ENCODE results near the gene DXO. TPM values are rescaled to one million over a fixed set of nuclear protein-coding genes. Genes with fewer than 3 reads are reported as not detected.
"Not testable (repeated sequence)": the region's sequence is repeated elsewhere in the genome, so short reads cannot be mapped to it uniquely, and the experiment has no call there.

DXO gene
- total RNA-seq, 4 donors from 2014 or later, result 17.5 to 29.9 (median 20.9) TPM

- in situ Hi-C loops (cut with MboI; ENCODE audit: low pct_ligation_motif_present in 1 of 4, low pct_unique_long_range_greater_than_20kb in 1 of 4, low sequenced_read_pairs in 3 of 4); H3K9me3 ChIP-seq; H3K36me3 ChIP-seq; H3K4me1 ChIP-seq; H3K27me3 ChIP-seq; H3K27ac ChIP-seq; H3K4me3 ChIP-seq; DNase-seq; intact Hi-C loops (cut with DNase I; ENCODE audit: low total_unique reads): not testable (repeated sequence)
- WGBS, 2 donors (ENCODE audit: low coverage in 1 of 2), result 70 to 96% methylated on average over 2 to 5 of the region's 13 CpGs
Observed at GRCh38 chr6:31980195-31980876, 8.4 kb upstream of the DXO start.

DNA sequence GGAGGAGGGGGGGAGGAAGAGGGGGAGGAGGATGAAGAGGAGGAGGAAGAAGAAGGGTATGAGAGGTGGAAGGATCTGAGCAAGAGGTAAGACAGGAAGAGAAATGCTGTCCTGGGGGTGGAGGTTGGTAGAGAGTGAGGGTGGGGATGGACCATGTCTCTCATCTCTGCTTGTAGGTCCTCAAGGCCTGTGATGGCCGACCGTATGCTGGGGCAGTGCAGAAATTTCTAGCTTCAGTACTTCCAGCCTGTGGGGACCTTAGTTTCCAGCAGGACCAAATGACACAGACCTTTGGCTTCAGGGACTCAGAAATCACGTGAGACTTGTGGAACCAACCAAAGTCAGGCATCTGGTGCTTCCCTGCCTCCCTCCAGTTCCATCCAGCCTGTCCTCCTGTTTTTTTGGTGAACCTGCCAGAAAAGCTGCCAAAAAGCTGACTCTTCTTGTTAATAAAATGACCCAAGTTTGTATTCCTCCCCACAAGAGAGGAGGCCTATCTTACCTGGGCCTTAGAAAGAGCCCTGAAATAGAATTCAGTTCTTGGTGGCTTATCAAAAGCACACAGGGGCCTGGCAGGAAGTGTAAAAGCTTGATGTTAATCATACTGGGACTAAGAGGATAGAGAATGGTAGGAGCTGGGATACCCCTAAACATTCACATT is 7.4 kb upstream of the DXO start:
- Histone ChIP-seq H3K9me3 (no peaks in the 10 kb centered on the region), H3K4me1 (no peaks in the 10 kb centered on the region), H3K4me3 (no peak overlapping the region), H3K27me3 (no peaks in the 10 kb centered on the region), H3K36me3 (peaks cover 0 to 5% (median 2%) of the 10 kb centered on the region in 4 donors), H3K27ac (no peak overlapping the region)
- DNase-seq, result no peak
- TF ChIP-seq, protein P1, sequence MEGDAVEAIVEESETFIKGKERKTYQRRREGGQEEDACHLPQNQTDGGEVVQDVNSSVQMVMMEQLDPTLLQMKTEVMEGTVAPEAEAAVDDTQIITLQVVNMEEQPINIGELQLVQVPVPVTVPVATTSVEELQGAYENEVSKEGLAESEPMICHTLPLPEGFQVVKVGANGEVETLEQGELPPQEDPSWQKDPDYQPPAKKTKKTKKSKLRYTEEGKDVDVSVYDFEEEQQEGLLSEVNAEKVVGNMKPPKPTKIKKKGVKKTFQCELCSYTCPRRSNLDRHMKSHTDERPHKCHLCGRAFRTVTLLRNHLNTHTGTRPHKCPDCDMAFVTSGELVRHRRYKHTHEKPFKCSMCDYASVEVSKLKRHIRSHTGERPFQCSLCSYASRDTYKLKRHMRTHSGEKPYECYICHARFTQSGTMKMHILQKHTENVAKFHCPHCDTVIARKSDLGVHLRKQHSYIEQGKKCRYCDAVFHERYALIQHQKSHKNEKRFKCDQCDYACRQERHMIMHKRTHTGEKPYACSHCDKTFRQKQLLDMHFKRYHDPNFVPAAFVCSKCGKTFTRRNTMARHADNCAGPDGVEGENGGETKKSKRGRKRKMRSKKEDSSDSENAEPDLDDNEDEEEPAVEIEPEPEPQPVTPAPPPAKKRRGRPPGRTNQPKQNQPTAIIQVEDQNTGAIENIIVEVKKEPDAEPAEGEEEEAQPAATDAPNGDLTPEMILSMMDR (IDR thresholded peaks at IDR 0.05), result no peak
- TF ChIP-seq POLR2AphosphoS5 (IDR thresholded peaks at IDR 0.05) (no peak), EP300 (IDR thresholded peaks at IDR 0.05; ENCODE audit: low read depth) (no peak), POLR2A (IDR thresholded peaks at IDR 0.05) (no peak)
- WGBS, 2 donors (ENCODE audit: low coverage in 1 of 2), result 95% methylated on average over 3 of the region's 3 CpGs; no CpG with 5 or more reads in 1 of the 2 donors
- in situ Hi-C loops (cut with MboI; ENCODE audit: low pct_ligation_motif_present in 1 of 4, low pct_unique_long_range_greater_than_20kb in 1 of 4, low sequenced_read_pairs in 3 of 4) (no loop called here), intact Hi-C loops (cut with DNase I; ENCODE audit: low total_unique reads) (no loop called here)

GRCh38 chr6:31978831-31979230 is 6.9 kb upstream of the DXO start:
- H3K27ac ChIP-seq, result no peak overlapping the region
- no peak for TF ChIP-seq POLR2AphosphoS5 (IDR thresholded peaks at IDR 0.05)
- no peak for TF ChIP-seq POLR2A (IDR thresholded peaks at IDR 0.05)
- TF ChIP-seq, protein P1 (IDR thresholded peaks at IDR 0.05), result no peak
- no peak for TF ChIP-seq EP300 (IDR thresholded peaks at IDR 0.05; ENCODE audit: low read depth)
- no peaks in the 10 kb centered on the region for H3K4me1 ChIP-seq
- no peak overlapping the region for H3K4me3 ChIP-seq
- H3K9me3 ChIP-seq, result no peaks in the 10 kb centered on the region
- H3K27me3 ChIP-seq, result no peaks in the 10 kb centered on the region
- DNase-seq, result no peak
- peaks cover 0 to 5% (median 2%) of the 10 kb centered on the region in 4 donors for H3K36me3 ChIP-seq
- intact Hi-C loops (cut with DNase I; ENCODE audit: low total_unique reads), result no loop called here
- WGBS, 2 donors (ENCODE audit: low coverage in 1 of 2), result 91 to 100% methylated on average over 1 to 5 of the region's 5 CpGs
- in situ Hi-C loops (cut with MboI; ENCODE audit: low pct_ligation_motif_present in 1 of 4, low pct_unique_long_range_greater_than_20kb in 1 of 4, low sequenced_read_pairs in 3 of 4), result no loop called here

GRCh38 chr6:31977816-31978431 is 6.0 kb upstream of the DXO start:
- 95 to 96% methylated on average over 5 to 12 of the region's 12 CpGs for WGBS, 2 donors (ENCODE audit: low coverage in 1 of 2)
- intact Hi-C loops (cut with DNase I; ENCODE audit: low total_unique reads), result no loop called here

GRCh38 chr6:31976065-31976464 is 4.1 kb upstream of the DXO start:
- 96% methylated on average over 14 of the region's 30 CpGs; no CpG with 5 or more reads in 1 of the 2 donors for WGBS, 2 donors (ENCODE audit: low coverage in 1 of 2)
- H3K4me3 ChIP-seq; H3K27me3 ChIP-seq; H3K27ac ChIP-seq; intact Hi-C loops (cut with DNase I; ENCODE audit: low total_unique reads); in situ Hi-C loops (cut with MboI; ENCODE audit: low pct_ligation_motif_present in 1 of 4, low pct_unique_long_range_greater_than_20kb in 1 of 4, low sequenced_read_pairs in 3 of 4); H3K9me3 ChIP-seq; H3K36me3 ChIP-seq; DNase-seq: not testable (repeated sequence)
- peaks cover 13 to 17% (median 16%) of the 10 kb centered on the region in 4 donors for H3K4me1 ChIP-seq

More at GRCh38 chr6:31977816-31978431, 6.0 kb upstream of the DXO start:
- Histone ChIP-seq H3K4me3 (no peak overlapping the region), H3K27ac (no peak overlapping the region), H3K9me3 (no peaks in the 10 kb centered on the region), H3K27me3 (no peaks in the 10 kb centered on the region), H3K36me3 (peaks cover 0 to 5% (median 2%) of the 10 kb centered on the region in 4 donors), H3K4me1 (peaks cover 6 to 9% (median 7%) of the 10 kb centered on the region in 4 donors)
- in situ Hi-C loops (cut with MboI; ENCODE audit: low pct_ligation_motif_present in 1 of 4, low pct_unique_long_range_greater_than_20kb in 1 of 4, low sequenced_read_pairs in 3 of 4), result no loop called here
- TF ChIP-seq POLR2A (IDR thresholded peaks at IDR 0.05) (no peak), POLR2AphosphoS5 (IDR thresholded peaks at IDR 0.05) (no peak), EP300 (IDR thresholded peaks at IDR 0.05; ENCODE audit: low read depth) (no peak)
- TF ChIP-seq, protein P1 (IDR thresholded peaks at IDR 0.05), result no peak
- no peak for DNase-seq
